AG09309 (cell line): ENCODE results near the gene MYZAP.

ENCODE experiments used
- DNase-seq: peaks from one replicate; pipeline ENCODE4 v3.0.0-alpha.2; 2010; ENCODE audit warnings: low read depth
- H3K4me3 ChIP-seq: 2 replicates; pipeline ENCODE4 v1.5.1; 2011; ENCODE audit warnings: mild to moderate bottlenecking, low read depth, low read length, moderate library complexity; ENCODE audit not compliant: control insufficient read depth
- TF ChIP-seq, protein P1 (sequence below): IDR thresholded peaks from 2 replicates; pipeline ENCODE4 v1.5.1; 2011; ENCODE audit warnings: mild to moderate bottlenecking, low read depth, low read length, inconsistent platforms; ENCODE audit not compliant: insufficient read depth, control insufficient read depth; ENCODE audit errors: missing control alignments

The MYZAP gene

DNA sequence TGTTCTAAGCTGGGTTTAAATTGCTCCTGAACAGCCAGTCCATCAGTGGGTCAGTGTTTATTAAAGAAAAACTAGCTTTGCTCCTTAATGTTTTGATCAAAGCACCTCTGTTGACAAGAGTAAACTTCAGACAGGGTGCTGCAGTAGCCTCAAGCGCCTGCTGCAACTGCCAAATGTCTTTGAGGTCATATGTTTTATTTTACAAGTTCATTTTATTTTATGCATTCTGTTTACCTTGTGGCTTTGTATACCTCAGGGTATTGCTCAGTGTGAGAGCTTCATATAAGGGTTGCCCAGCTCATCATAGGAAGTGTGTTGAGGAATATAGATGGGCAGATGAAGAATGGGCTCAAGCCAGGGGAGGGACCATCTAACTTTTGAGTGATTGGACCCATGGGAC lies 8.5 kb downstream of the MYZAP start:
- no peak for DNase-seq
- H3K4me3 ChIP-seq = no peak overlapping the region
- TF ChIP-seq, protein P1, sequence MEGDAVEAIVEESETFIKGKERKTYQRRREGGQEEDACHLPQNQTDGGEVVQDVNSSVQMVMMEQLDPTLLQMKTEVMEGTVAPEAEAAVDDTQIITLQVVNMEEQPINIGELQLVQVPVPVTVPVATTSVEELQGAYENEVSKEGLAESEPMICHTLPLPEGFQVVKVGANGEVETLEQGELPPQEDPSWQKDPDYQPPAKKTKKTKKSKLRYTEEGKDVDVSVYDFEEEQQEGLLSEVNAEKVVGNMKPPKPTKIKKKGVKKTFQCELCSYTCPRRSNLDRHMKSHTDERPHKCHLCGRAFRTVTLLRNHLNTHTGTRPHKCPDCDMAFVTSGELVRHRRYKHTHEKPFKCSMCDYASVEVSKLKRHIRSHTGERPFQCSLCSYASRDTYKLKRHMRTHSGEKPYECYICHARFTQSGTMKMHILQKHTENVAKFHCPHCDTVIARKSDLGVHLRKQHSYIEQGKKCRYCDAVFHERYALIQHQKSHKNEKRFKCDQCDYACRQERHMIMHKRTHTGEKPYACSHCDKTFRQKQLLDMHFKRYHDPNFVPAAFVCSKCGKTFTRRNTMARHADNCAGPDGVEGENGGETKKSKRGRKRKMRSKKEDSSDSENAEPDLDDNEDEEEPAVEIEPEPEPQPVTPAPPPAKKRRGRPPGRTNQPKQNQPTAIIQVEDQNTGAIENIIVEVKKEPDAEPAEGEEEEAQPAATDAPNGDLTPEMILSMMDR = no peak

DNA sequence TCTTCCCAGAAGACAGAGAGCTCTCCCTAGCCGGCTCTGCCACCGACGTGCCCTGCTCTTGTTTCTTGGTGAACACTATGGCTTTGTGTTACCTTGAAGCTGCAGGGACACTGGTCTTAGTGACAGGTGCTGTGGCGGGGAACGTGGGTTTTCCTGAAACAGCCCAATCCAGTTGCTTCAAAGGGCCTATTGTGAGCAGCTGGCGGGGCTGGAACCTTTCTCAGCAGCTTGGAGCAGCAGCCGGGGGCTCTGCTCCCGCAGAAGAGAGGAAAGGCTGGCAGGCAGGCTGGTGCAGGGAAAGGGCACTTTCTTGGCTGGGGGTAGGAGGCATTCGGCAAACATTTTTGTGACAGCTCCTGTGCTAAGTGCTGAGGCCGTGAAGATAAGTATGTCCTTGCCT lies 12.8 kb downstream of the MYZAP start:
- DNase-seq = no peak
- TF ChIP-seq, protein P1 = no peak
- no peak overlapping the region for H3K4me3 ChIP-seq

DNA sequence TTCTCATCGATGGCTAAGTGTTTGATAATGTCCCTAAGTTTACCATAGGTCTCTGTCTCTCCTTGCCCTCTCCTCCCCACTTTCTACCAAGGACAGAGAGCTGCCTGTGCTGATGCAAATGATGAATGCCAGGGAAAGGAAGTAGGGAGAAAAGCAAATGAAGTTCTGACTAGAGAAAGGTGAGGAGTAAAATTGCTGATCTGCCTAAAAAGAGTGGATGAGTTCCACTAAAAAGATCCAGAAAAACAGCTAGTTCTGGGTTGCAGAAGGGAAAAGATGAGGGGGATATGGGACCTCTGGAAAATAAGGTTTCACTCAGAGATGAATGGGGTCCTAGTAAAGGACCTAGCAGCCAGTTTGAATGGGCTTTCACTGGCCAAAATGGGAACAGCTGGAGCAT lies 13.8 kb downstream of the MYZAP start:
- TF ChIP-seq, protein P1 = no peak
- DNase-seq = no peak
- H3K4me3 ChIP-seq = no peak overlapping the region

DNA sequence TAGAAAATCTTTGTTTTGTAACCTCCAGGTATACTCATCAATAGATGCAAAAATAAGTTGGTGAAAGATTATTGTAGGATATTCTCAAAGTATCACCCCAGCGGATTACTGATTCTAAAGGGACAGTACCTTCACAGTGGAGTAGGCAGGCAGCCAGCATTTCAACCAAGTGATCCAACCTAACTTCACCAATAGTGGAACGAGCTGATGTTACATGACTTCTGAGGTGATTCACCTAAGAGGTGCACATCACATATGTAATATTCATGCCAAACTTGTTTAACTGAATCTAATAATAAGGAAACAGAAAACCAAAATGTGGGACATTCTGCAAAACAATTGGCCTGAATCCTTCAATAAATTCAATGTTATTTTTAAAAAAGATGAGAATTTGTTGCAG lies 14.3 kb downstream of the MYZAP start:
- no peak overlapping the region for H3K4me3 ChIP-seq
- DNase-seq = no peak
- TF ChIP-seq, protein P1 = no peak

DNA sequence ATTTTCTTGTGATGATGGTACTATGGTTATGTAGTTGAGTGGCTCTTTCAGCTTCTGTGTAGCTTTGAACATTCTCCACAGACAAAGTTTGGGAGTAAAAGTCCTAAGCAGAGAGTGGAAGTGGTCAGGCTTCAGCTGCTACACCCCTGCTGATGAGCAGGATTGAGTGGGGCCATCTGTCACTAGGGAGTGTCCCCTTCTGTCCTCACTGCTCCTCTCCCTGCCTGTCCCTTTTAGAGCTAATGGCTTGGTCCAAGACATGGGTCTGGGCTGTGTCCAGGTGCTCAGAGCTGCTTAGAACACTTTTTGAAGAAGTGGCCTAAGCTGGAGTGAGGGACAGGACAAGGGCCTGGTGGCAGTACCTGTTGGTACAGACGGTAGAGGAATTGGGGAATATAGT lies 15.1 kb downstream of the MYZAP start:
- TF ChIP-seq, protein P1 = no peak
- no peak overlapping the region for H3K4me3 ChIP-seq
- DNase-seq = no peak

DNA sequence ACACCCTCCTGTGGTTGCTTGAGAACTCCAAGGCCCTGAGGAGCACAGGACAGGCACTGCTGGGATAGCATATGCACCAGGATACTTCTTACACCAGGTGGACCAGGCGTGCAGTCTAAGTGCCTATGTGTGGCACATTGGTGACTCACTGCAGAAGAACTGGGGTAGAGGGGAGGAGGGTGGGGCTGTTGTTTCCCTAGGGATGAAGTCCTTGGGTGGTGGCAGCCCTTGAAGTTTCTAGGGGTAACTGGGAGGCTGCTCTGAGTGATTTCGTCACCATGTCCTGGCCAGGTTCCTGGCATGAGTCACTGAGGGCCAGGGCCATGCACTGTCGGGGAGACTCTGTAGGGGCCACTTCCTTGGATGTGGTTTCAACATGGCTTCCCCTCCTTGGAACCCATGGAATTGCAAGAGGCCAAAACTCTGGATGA lies 15.9 kb downstream of the MYZAP start:
- TF ChIP-seq, protein P1 = no peak
- DNase-seq = no peak
- H3K4me3 ChIP-seq = no peak overlapping the region
